Fibroblast of pulmonary artery (primary cell): ENCODE results near the gene PQBP1.

Experiments
- DNase-seq: peaks from one replicate; pipeline ENCODE4 v3.0.0-alpha.2; 2010; ENCODE audit warnings: low read depth
- H3K4me3 ChIP-seq: replicated peaks from 2 replicates; pipeline ENCODE4 v1.5.1; 2011; ENCODE audit warnings: low read depth, mild to moderate bottlenecking, control low read depth, low read length, moderate library complexity
- TF ChIP-seq, protein P1 (sequence below): IDR thresholded peaks from 2 replicates; pipeline ENCODE4 v1.5.1; 2011; ENCODE audit warnings: mild to moderate bottlenecking, control low read depth, low read length, inconsistent platforms; ENCODE audit errors: missing control alignments

The PQBP1 gene

DNA sequence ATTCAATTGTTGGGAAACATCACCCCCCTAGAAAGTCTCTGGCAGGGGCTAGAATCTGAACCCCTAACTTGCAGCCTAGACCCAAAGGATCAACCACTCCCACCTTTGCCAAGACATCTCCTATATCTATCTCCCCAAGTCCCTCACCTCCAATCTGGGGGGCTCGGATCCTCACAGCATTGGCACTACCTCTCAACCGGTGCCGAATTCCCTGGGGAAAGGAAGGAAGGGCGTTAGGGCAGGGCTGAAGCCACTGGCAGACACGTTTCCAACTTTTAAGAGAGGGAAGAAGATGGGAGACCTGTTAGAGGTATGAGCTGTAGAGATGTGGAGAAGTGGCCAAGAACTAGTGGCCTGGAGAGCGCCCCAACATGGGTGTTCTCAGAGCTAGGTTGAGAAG lies 2.8 kb upstream of the PQBP1 start:
- DNase-seq, result no peak
- no peak overlapping the region for H3K4me3 ChIP-seq
- TF ChIP-seq, protein P1, sequence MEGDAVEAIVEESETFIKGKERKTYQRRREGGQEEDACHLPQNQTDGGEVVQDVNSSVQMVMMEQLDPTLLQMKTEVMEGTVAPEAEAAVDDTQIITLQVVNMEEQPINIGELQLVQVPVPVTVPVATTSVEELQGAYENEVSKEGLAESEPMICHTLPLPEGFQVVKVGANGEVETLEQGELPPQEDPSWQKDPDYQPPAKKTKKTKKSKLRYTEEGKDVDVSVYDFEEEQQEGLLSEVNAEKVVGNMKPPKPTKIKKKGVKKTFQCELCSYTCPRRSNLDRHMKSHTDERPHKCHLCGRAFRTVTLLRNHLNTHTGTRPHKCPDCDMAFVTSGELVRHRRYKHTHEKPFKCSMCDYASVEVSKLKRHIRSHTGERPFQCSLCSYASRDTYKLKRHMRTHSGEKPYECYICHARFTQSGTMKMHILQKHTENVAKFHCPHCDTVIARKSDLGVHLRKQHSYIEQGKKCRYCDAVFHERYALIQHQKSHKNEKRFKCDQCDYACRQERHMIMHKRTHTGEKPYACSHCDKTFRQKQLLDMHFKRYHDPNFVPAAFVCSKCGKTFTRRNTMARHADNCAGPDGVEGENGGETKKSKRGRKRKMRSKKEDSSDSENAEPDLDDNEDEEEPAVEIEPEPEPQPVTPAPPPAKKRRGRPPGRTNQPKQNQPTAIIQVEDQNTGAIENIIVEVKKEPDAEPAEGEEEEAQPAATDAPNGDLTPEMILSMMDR, result no peak

DNA sequence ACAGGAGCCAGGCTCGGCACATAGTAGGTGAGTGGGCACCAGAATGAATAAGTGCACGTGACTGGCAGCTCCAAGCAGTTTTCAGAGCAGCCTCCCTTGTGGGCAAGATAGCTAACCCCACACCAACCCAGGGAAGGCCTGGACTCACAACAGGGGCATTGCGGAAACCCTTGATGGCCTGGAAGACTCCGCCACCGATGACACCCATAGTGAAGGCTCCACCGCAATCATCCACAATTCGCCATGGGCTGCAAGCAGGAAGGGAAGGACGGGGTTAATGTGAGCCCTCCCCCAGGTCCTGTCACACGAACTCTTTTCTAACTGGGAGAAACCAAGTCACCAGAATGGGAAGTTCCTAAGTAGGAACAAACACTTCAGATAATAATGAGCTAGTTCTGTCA lies 1.1 kb upstream of the PQBP1 start:
- peak; percentile 42 for DNase-seq

GRCh38 chrX:48897157-48897624 lies 539 bp upstream of the PQBP1 start:
- DNase-seq, result peak; percentile 73

More for the DNA sequence above, 1.1 kb upstream of the PQBP1 start:
- TF ChIP-seq, protein P1, result no peak
- H3K4me3 ChIP-seq, result peak overlapping the region; percentile 78

DNA sequence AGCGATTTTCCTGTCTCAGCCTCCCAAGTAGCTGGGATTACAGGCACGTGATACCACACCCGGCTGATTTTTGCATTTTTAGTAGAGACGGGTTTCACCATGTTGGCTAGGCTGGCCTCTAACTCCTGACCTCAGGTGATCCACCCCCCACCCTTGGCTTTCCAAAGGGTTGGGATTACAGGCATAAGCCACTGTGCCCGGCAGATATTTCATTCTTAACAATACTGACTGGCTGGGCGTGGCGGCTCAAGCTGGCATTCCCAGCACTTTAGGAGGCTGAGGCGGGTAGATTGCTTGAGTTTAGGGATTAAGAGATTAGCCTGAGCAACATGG lies 1.3 kb downstream of the PQBP1 start:
- no peak for DNase-seq
- no peak overlapping the region for H3K4me3 ChIP-seq
- TF ChIP-seq, protein P1, result no peak

More at GRCh38 chrX:48897157-48897624, 539 bp upstream of the PQBP1 start:
- TF ChIP-seq, protein P1, result no peak
- H3K4me3 ChIP-seq, result peak overlapping the region; percentile 78

- no peak overlapping the region for H3K4me3 ChIP-seq
- TF ChIP-seq, protein P1, result no peak
- no peak for DNase-seq
Observed at GRCh38 chrX:48901069-48901468, 3.3 kb downstream of the PQBP1 start.

DNA sequence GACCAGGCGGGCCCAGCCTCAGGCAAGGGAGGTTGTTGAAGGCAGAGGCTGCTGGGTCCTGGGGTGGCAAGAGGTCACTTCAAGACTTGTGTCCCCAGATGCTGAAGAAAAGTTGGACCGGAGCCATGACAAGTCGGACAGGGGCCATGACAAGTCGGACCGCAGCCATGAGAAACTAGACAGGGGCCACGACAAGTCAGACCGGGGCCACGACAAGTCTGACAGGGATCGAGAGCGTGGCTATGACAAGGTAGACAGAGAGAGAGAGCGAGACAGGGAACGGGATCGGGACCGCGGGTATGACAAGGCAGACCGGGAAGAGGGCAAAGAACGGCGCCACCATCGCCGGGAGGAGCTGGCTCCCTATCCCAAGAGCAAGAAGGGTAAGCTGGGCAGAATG lies 4.4 kb downstream of the PQBP1 start:
- H3K4me3 ChIP-seq, result no peak overlapping the region
- TF ChIP-seq, protein P1, result no peak
- DNase-seq, result no peak

- H3K4me3 ChIP-seq, result no peak overlapping the region
Observed at GRCh38 chrX:48902776-48903175, 5.0 kb downstream of the PQBP1 start.

More at GRCh38 chrX:48902776-48903175, 5.0 kb downstream of the PQBP1 start:
- no peak for DNase-seq
- TF ChIP-seq, protein P1, result no peak
